ENCODE data around the gene TNNC1.

DNA sequence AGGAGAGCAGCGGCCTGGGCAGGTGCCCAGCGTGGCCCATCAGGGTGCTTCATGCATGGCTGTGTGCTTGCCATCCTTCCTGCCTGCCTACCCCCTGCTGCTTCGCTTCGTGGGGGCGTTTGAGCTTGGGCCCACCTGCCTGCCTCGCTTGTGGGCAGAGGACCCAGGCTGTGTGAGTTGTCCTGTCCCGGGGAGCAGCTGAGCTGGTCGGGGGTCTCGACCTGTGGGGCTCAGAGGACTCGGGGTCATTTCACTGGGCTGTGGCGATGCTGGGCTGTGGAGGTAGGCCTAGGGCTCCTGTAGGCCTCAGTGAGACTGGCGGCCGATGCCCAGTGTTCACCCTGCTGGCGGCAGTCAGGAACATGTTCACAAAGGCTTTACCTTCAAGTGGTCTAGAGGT is 29.2 kb upstream of the TNNC1 start:
- no peak for TF ChIP-seq CTCF (IDR thresholded peaks at IDR 0.05)
- TF ChIP-seq POLR2A (IDR thresholded peaks at IDR 0.05): no peak
- no peak for TF ChIP-seq POLR2AphosphoS5 (IDR thresholded peaks at IDR 0.05)

All from breast epithelium (tissue), 3 donors.